K562 (cell line): ENCODE results near the gene PAFAH1B2. TPM values are rescaled to one million over a fixed set of nuclear protein-coding genes. Genes with fewer than 3 reads are reported as not detected.
A peak's percentile ranks its signal among the peaks of the same experiment; 100 is the strongest.

ENCODE experiments used
- CHD1 ChIP-seq: fragments of 200-600 bp; sonication (generic); IDR thresholded peaks from one replicate; pipeline ENCODE4 v1.6.1; 2012; ENCODE audit warnings: mild to moderate bottlenecking, moderate library complexity, low read length, inconsistent platforms
- DPF2 ChIP-seq: fragments of 450-650 bp; IDR thresholded peaks from 2 replicates; pipeline ENCODE4 v1.6.1; 2016
- ELF1 ChIP-seq: fragments of 200-800 bp; sonication (Bioruptor generic); IDR thresholded peaks from 2 replicates; pipeline ENCODE4 v1.6.1; 2016; ENCODE audit warnings: missing genetic modification characterization, missing compliant biosample characterization
- FOSL1 ChIP-seq: fragments of 200-800 bp; sonication (Bioruptor generic); conservative IDR thresholded peaks from 2 replicates; pipeline ENCODE4 v1.6.1; 2016; ENCODE audit warnings: missing genetic modification characterization, missing compliant biosample characterization
- SMAD1 ChIP-seq: fragments of 150-350 bp; IDR thresholded peaks from 2 replicates; pipeline ENCODE4 v1.6.1; 2014; ENCODE audit warnings: low read length, low read depth; ENCODE audit not compliant: partially characterized antibody
- SMARCE1 ChIP-seq: fragments of 450-650 bp; IDR thresholded peaks from 2 replicates; pipeline ENCODE4 v1.7.1; 2016; ENCODE audit warnings: mild to moderate bottlenecking
- SMC3 ChIP-seq: conservative IDR thresholded peaks from 2 replicates; pipeline ENCODE4 v1.6.1; 2011; ENCODE audit warnings: low read depth, low read length, improper control_type of control experiment; ENCODE audit not compliant: insufficient read depth
- SP1 ChIP-seq: sonication (generic); formaldehyde crosslinking; IDR thresholded peaks from 2 replicates; pipeline ENCODE4 v1.8.1; 2022; ENCODE audit warnings: mild to moderate bottlenecking, missing genetic modification reagents
- XRCC5 ChIP-seq: fragments of 200-400 bp; formaldehyde crosslinking; IDR thresholded peaks from 2 replicates; pipeline ENCODE4 v1.6.1; 2017; ENCODE audit warnings: low read depth, mild to moderate bottlenecking, low read length
- ZNF133 ChIP-seq: fragments of 250-450 bp; sonication (Bioruptor Pico); IDR thresholded peaks from 2 replicates; pipeline ENCODE4 v1.4.0; 2020; ENCODE audit warnings: mild to moderate bottlenecking
- ZNF41 ChIP-seq: fragments of 250-450 bp; sonication (Bioruptor Pico); conservative IDR thresholded peaks from 2 replicates; pipeline ENCODE4 v1.4.0; 2020; ENCODE audit warnings: mild to moderate bottlenecking
- polyA plus RNA-seq, 8 experiments: library from polyadenylated mRNA; depleted of rRNA in 4 of 8; stranded (reverse) in 5 of 8; unstranded in 3 of 8; fragments of >200 nt; fragmentation: Nextera tagmentation in 2 of 8; fragmentation: Illumina TruSeq in 1 of 8; extraction: Ambion mirVana in 2 of 8; extraction: Trizol in 1 of 8; gene quantifications; 2 replicates each; pipeline versions ENCODE4 v1.2.1 to v1.2.3, GENCODE V29; 2011 to 2014; ENCODE audit warnings: inconsistent platforms in 1 of 8, missing spikeins in 1 of 8
- total RNA-seq, 7 experiments: library from RNA; depleted of rRNA in 6 of 7; stranded (reverse); fragments of >200 nt in 6 of 7; fragmentation: Illumina TruSeq in 2 of 7; extraction: Trizol in 2 of 7; gene quantifications; 2 replicates each; pipeline versions ENCODE4 v1.2.1 to v1.2.3, GENCODE V29; 2011 to 2021; ENCODE audit warnings: low replicate concordance in 1 of 7
- TF ChIP-seq, protein P1 (sequence below), 2 experiments: fragments of 450-650 bp in 1 of 2; sonication (generic) in 1 of 2; formaldehyde crosslinking in 1 of 2; IDR thresholded peaks in 1 of 2; conservative IDR thresholded peaks in 1 of 2; 2 replicates each; pipeline versions ENCODE4 v1.6.1 to v1.8.1; 2016 to 2023; ENCODE audit warnings: mild to moderate bottlenecking in 2 of 2, moderate library complexity in 2 of 2, inconsistent platforms in 1 of 2, missing genetic modification reagents in 1 of 2
- TF ChIP-seq, protein P2 (sequence below), 2 experiments: fragments of 450-650 bp in 1 of 2; IDR thresholded peaks; 2 replicates each; pipeline ENCODE4 v1.6.1; 2011 to 2017; ENCODE audit warnings: low read depth in 2 of 2, antibody characterized with exemption in 1 of 2, borderline replicate concordance in 1 of 2, low read length in 1 of 2, mild to moderate bottlenecking in 1 of 2, mixed read lengths in 1 of 2; ENCODE audit not compliant: control insufficient read depth in 1 of 2
- TF ChIP-seq, protein P3 (sequence below): sonication (generic); formaldehyde crosslinking; IDR thresholded peaks from 2 replicates; pipeline ENCODE4 v1.8.0; 2023; ENCODE audit warnings: mild to moderate bottlenecking, missing genetic modification reagents
- TF ChIP-seq, protein P4 (sequence below), 3 experiments: fragments of 200-800 bp in 1 of 3; sonication (Bioruptor generic) in 1 of 3; sonication (generic) in 1 of 3; formaldehyde crosslinking in 1 of 3; IDR thresholded peaks; 2 replicates each; pipeline versions ENCODE4 v1.6.1 to v1.8.0; 2016 to 2022; ENCODE audit warnings: mild to moderate bottlenecking in 2 of 3, missing compliant biosample characterization in 2 of 3, missing genetic modification characterization in 2 of 3, missing genetic modification reagents in 1 of 3
- TF ChIP-seq, protein P5 (sequence below): fragments of 450-650 bp; IDR thresholded peaks from 2 replicates; pipeline ENCODE4 v1.6.1; 2016; ENCODE audit warnings: borderline replicate concordance

PAFAH1B2 gene
- total and polyA plus RNA-seq, 9 of the 15 experiments (the other 6 are each of a cell fraction or from before 2014, with no cell fraction given), result 27.8 to 94.7 (median 64.9) TPM

DNA sequence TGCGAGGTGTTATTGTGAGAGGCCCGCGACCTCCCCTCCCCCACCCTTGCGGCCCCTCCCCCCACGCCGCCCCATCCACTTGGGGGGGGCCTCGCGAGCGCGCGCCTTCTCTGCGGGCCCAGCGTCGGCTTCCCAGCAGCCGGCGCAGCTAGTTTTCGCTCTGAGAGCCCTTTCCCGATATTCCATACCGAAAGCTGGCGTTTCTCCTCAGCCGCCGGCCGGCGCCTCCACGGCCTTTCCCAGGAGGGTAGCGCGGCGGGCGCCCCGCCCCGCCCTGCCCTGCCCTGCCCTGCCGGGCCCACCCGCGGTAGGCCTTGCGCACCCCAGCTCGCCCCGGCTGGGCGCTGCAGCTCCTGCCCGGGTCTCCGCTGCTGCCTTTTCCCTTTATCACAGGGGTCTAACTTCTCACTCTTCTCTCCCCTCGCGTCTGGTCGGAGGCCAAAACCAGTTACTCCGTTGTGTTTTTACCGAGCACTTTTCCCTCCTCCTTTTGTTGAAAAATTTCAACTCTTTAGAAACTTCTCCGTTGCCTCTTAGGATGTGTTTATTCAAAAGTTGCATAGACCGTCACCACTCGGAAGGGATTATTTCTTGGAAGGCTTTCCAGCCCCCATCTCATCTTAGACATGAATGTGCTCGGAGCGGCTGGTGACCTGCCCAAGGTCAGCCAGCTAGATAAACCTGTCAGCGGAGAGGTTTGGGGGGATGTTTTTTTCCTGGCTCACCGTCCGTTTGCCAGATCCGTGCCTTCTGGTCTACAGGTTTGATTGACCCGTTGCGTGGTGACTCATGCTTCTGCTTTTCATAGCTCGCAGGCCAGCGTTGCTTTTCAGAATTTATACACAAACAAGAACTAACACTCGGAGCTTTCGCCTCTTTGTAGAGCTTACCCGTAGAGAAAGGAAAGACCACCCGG lies 648 bp downstream of the PAFAH1B2 start (continued):
- TF ChIP-seq, protein P1, sequence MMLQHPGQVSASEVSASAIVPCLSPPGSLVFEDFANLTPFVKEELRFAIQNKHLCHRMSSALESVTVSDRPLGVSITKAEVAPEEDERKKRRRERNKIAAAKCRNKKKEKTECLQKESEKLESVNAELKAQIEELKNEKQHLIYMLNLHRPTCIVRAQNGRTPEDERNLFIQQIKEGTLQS (IDR thresholded peaks at IDR 0.05), result peak; percentile 93
- TF ChIP-seq, protein P1 (CRISPR knock-in tag; conservative IDR thresholded peaks at IDR 0.05), result peak; percentile 63; the same call in 1 of the 2 replicates
- TF ChIP-seq CHD1, result peak; percentile 96
- peak; percentile 83 for TF ChIP-seq FOSL1 (tag)
- no peak for TF ChIP-seq ZNF133
- TF ChIP-seq, protein P2, sequence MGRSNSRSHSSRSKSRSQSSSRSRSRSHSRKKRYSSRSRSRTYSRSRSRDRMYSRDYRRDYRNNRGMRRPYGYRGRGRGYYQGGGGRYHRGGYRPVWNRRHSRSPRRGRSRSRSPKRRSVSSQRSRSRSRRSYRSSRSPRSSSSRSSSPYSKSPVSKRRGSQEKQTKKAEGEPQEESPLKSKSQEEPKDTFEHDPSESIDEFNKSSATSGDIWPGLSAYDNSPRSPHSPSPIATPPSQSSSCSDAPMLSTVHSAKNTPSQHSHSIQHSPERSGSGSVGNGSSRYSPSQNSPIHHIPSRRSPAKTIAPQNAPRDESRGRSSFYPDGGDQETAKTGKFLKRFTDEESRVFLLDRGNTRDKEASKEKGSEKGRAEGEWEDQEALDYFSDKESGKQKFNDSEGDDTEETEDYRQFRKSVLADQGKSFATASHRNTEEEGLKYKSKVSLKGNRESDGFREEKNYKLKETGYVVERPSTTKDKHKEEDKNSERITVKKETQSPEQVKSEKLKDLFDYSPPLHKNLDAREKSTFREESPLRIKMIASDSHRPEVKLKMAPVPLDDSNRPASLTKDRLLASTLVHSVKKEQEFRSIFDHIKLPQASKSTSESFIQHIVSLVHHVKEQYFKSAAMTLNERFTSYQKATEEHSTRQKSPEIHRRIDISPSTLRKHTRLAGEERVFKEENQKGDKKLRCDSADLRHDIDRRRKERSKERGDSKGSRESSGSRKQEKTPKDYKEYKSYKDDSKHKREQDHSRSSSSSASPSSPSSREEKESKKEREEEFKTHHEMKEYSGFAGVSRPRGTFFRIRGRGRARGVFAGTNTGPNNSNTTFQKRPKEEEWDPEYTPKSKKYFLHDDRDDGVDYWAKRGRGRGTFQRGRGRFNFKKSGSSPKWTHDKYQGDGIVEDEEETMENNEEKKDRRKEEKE (IDR thresholded peaks at IDR 0.05; ENCODE audit: borderline replicate concordance in 1 of 2, control insufficient read depth in 1 of 2, low read depth in 2 of 2, low read length in 1 of 2), result 0 out of 4 replicates have a peak, but pooled peaks of 1 of the 2 experiments have one; percentile 6
- TF ChIP-seq, protein P3, sequence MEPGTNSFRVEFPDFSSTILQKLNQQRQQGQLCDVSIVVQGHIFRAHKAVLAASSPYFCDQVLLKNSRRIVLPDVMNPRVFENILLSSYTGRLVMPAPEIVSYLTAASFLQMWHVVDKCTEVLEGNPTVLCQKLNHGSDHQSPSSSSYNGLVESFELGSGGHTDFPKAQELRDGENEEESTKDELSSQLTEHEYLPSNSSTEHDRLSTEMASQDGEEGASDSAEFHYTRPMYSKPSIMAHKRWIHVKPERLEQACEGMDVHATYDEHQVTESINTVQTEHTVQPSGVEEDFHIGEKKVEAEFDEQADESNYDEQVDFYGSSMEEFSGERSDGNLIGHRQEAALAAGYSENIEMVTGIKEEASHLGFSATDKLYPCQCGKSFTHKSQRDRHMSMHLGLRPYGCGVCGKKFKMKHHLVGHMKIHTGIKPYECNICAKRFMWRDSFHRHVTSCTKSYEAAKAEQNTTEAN (CRISPR knock-in tag), result no peak
- TF ChIP-seq SMAD1, result no peak
- 0 out of 2 replicates have a peak, but pooled peaks have one; percentile 63 for TF ChIP-seq SP1 (CRISPR knock-in tag)
- TF ChIP-seq ELF1 (tag), result peak; percentile 33; the same call in 1 of the 2 replicates
- TF ChIP-seq ZNF41 (CRISPR knock-in tag), result no peak
- TF ChIP-seq, protein P4, sequence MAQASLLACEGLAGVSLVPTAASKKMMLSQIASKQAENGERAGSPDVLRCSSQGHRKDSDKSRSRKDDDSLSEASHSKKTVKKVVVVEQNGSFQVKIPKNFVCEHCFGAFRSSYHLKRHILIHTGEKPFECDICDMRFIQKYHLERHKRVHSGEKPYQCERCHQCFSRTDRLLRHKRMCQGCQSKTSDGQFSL (CRISPR knock-in tag; IDR thresholded peaks at IDR 0.05), result peak; percentile 92
- TF ChIP-seq, protein P4 (tag; IDR thresholded peaks at IDR 0.05), result peak in 1 of 2 experiments; percentile 97; a peak in 2 of 4 replicates
- TF ChIP-seq SMC3, result no peak
- TF ChIP-seq XRCC5, result 0 out of 2 replicates have a peak, but pooled peaks have one; percentile 22
- TF ChIP-seq, protein P5, sequence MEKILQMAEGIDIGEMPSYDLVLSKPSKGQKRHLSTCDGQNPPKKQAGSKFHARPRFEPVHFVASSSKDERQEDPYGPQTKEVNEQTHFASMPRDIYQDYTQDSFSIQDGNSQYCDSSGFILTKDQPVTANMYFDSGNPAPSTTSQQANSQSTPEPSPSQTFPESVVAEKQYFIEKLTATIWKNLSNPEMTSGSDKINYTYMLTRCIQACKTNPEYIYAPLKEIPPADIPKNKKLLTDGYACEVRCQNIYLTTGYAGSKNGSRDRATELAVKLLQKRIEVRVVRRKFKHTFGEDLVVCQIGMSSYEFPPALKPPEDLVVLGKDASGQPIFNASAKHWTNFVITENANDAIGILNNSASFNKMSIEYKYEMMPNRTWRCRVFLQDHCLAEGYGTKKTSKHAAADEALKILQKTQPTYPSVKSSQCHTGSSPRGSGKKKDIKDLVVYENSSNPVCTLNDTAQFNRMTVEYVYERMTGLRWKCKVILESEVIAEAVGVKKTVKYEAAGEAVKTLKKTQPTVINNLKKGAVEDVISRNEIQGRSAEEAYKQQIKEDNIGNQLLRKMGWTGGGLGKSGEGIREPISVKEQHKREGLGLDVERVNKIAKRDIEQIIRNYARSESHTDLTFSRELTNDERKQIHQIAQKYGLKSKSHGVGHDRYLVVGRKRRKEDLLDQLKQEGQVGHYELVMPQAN, result peak; percentile 19; the same call in 1 of the 2 replicates
- peak; percentile 67; the same call in 1 of the 2 replicates for TF ChIP-seq SMARCE1
- TF ChIP-seq DPF2, result 0 out of 2 replicates have a peak, but pooled peaks have one; percentile 40
